Type B pancreatic cell (in vitro differentiated cells): ENCODE measurements around the gene MAP1LC3B. TPM values are rescaled to one million over a fixed set of nuclear protein-coding genes. Genes with fewer than 3 reads are reported as not detected.

Experiments used
- DNase-seq: peaks from one replicate; pipeline ENCODE4 v3.0.0; 2021; ENCODE audit warnings: mixed read lengths; ENCODE audit not compliant: unreplicated experiment; ENCODE audit errors: extremely low spot score
- H3K27ac Mint-ChIP-seq: 2 replicates; pipeline ENCODE4 v1.8.0; 2021; ENCODE audit warnings: mild to moderate bottlenecking, mixed read lengths
- H3K27me3 Mint-ChIP-seq: 2 replicates; pipeline ENCODE4 v1.8.0; 2021; ENCODE audit warnings: mixed read lengths
- H3K36me3 Mint-ChIP-seq: 2 replicates; pipeline ENCODE4 v1.8.0; 2021; ENCODE audit warnings: mixed read lengths
- H3K4me1 Mint-ChIP-seq: one replicate; pipeline ENCODE4 v1.8.0; 2021; ENCODE audit warnings: mixed read lengths; ENCODE audit not compliant: unreplicated experiment
- H3K4me3 Mint-ChIP-seq: 2 replicates; pipeline ENCODE4 v1.8.0; 2021; ENCODE audit warnings: mild to moderate bottlenecking, mixed read lengths
- H3K9me3 Mint-ChIP-seq: 2 replicates; pipeline ENCODE4 v1.8.0; 2021; ENCODE audit warnings: mixed read lengths
- total RNA-seq: library from RNA; stranded (reverse); gene quantifications from 2 replicates; pipeline ENCODE4 v1.2.1, GENCODE V29; 2021; ENCODE audit warnings: low replicate concordance
- TF ChIP-seq, protein P1 (sequence below): fragments of 200-600 bp; sonication (generic); conservative IDR thresholded peaks from 2 replicates; pipeline ENCODE4 v1.5.0; 2021; ENCODE audit warnings: antibody characterized with exemption, mild to moderate bottlenecking

MAP1LC3B gene
- total RNA-seq, 1 donor from 2014 or later: 44.4 TPM

DNA sequence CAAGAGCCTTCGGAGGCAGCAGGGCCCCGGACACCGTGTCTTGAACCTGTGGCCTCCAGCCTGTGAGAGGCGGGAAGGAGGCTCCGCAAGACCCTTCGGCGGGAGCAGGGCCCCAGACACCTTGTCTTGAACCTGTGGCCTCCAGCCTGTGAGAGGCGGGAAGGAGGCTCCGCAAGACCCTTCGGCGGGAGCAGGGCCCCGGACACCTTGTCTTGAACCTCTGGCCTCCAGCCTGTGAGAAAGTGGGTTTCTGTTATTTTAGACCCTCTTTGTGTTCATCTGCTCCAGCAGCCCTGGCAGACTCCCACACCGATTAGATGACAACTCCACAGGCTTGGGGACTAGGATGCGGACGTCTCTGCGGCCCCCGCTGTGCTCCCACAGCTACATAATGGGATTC, 38.5 kb upstream of the MAP1LC3B start:
- H3K9me3 Mint-ChIP-seq: no peaks in the 10 kb centered on the region

DNA sequence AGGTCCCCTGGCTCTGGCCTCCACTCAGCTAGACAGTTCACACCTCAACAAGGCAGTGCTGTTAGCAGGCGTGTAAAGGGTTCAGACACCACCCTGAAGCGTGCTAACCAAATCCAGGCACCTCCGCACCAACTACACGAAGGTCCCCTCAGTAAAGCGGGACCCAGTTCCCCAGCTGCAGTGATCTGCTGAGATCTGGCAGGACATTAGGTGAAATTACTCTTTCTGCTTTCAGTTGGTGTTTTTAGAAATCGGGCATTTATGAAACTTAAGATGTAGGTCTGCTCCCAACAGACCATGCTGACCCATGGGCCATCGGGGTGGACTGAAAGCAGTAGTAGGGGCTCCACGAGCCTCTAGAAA, 35.7 kb upstream of the MAP1LC3B start:
- no peak for DNase-seq
- Mint-ChIP-seq H3K27ac (peak overlapping the region; percentile 26), H3K4me3 (no peak overlapping the region), H3K36me3 (peaks cover 16% of the 10 kb centered on the region), H3K27me3 (no peaks in the 10 kb centered on the region), H3K4me1 (peaks cover 4% of the 10 kb centered on the region), H3K9me3 (no peaks in the 10 kb centered on the region)
- TF ChIP-seq, protein P1, sequence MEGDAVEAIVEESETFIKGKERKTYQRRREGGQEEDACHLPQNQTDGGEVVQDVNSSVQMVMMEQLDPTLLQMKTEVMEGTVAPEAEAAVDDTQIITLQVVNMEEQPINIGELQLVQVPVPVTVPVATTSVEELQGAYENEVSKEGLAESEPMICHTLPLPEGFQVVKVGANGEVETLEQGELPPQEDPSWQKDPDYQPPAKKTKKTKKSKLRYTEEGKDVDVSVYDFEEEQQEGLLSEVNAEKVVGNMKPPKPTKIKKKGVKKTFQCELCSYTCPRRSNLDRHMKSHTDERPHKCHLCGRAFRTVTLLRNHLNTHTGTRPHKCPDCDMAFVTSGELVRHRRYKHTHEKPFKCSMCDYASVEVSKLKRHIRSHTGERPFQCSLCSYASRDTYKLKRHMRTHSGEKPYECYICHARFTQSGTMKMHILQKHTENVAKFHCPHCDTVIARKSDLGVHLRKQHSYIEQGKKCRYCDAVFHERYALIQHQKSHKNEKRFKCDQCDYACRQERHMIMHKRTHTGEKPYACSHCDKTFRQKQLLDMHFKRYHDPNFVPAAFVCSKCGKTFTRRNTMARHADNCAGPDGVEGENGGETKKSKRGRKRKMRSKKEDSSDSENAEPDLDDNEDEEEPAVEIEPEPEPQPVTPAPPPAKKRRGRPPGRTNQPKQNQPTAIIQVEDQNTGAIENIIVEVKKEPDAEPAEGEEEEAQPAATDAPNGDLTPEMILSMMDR: no peak

More for the DNA sequence above, 38.5 kb upstream of the MAP1LC3B start:
- H3K4me1 Mint-ChIP-seq: peaks cover 17% of the 10 kb centered on the region
- TF ChIP-seq, protein P1: no peak
- no peak overlapping the region for H3K4me3 Mint-ChIP-seq
- no peaks in the 10 kb centered on the region for H3K27me3 Mint-ChIP-seq
- peaks cover 11% of the 10 kb centered on the region for H3K36me3 Mint-ChIP-seq
- no peak for DNase-seq
- no peak overlapping the region for H3K27ac Mint-ChIP-seq

DNA sequence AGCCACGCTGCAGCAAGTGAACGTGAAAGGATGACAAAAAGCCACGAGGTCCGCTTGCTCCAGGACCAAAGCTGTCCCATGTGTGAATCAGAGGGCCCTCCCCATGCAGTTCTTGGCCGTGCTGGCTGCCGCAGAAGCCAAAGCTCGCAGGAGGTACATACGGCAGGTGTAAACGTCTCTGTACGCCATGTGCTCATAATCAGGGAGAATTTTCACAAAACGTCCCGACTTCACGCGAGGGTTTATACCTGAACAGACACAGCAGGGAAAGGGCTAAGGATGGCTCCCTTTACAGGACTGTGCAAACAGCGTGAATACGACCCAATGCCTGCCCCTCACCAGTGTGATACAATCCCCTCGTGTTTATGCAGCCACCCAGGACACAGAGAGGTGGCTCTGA, 33.9 kb upstream of the MAP1LC3B start:
- H3K27me3 Mint-ChIP-seq: no peaks in the 10 kb centered on the region
- peak overlapping the region; percentile 41 for H3K27ac Mint-ChIP-seq
- H3K4me1 Mint-ChIP-seq: peaks cover 4% of the 10 kb centered on the region
- H3K36me3 Mint-ChIP-seq: peaks cover 16% of the 10 kb centered on the region
- H3K9me3 Mint-ChIP-seq: no peaks in the 10 kb centered on the region
- H3K4me3 Mint-ChIP-seq: no peak overlapping the region
- TF ChIP-seq, protein P1: no peak
- DNase-seq: no peak

DNA sequence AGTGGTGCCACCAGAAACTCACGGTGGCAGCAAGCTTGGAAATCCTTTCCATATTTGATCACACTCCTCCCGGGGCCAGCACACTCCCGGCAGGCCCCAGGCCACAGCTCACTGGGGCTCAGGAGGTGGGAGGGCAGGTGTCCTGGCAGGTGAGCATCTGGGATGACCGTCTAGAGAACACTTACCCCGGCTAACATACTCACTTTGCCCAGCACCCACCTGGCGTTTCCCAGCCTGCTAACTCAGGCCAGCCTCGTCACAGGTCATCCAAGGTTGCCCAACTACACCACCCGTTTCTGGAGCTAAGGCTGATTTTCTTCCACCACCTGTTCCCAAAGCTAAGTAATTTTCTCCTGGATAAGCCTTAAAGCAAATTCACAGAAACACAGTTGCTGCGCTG, 33.4 kb upstream of the MAP1LC3B start:
- H3K4me3 Mint-ChIP-seq: no peak overlapping the region
- peaks cover 9% of the 10 kb centered on the region for H3K4me1 Mint-ChIP-seq
- H3K27me3 Mint-ChIP-seq: no peaks in the 10 kb centered on the region
- H3K36me3 Mint-ChIP-seq: peaks cover 20% of the 10 kb centered on the region
- H3K9me3 Mint-ChIP-seq: no peaks in the 10 kb centered on the region
- no peak for DNase-seq
- TF ChIP-seq, protein P1: no peak
- no peak overlapping the region for H3K27ac Mint-ChIP-seq

DNA sequence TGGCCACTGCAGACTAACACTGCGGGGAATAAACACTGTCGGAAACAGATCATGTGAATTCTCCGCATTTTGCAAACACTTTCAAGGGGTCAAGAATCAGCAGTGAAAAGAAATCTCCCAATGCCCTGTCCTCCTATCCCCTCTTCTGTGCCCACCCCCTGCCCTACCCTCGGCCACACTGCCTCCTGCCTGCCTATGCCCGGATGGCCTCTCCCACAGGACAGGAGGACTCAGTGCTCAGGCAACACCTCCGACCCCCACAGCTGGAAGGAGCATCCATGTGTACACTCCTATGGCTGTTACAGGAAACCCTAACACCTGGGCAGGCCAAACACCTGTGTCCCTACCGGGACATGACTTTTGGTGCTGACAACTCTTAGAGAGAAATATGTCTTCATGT, 33.0 kb upstream of the MAP1LC3B start:
- Mint-ChIP-seq H3K9me3 (no peaks in the 10 kb centered on the region), H3K4me3 (no peak overlapping the region), H3K27me3 (no peaks in the 10 kb centered on the region), H3K4me1 (peaks cover 13% of the 10 kb centered on the region), H3K36me3 (peaks cover 20% of the 10 kb centered on the region), H3K27ac (no peak overlapping the region)
- no peak for DNase-seq
- TF ChIP-seq, protein P1: no peak
